ENCODE results near the gene LDB2. TPM values are rescaled to one million over a fixed set of nuclear protein-coding genes. Genes with fewer than 3 reads are reported as not detected.

The LDB2 gene
- total and polyA plus RNA-seq, 2 donors (not counting 3 experiments of a cell fraction or from before 2014, with no cell fraction given), result 127 to 223 TPM

DNA sequence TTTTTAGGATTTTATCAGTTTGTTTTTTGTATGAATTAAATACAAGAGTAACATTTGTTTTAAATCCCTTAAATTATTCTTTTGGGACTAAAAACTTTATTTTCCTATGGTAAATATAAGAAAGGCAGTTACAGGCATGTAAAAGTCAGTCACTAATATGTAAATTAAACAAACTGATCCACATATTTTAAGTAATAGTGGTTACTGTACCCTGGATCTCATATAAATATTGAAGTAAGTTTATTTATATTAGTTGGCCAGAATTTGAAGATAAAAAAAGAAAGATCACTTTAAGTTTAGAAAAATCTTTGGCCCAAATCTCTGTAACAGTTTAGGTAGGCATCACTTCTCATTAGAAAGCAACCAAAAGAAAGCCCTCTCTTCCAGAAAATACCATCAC, 45.8 kb downstream of the LDB2 start:
- ChIA-PET CTCF (interaction anchor here (1.4 kb wide), 1 partner anchor 14 kb away, joined by 10 read pairs; no protein-coding TSS in a partner anchor), POLR2A (no interaction called here)
- no peaks in the 10 kb centered on the region for H3K9me1 ChIP-seq (replicated peaks; ENCODE audit: control insufficient read depth, extremely low read depth, insufficient read depth, low read length)
- no peak overlapping the region for H3K4me3 ChIP-seq (replicated peaks in 1 of 3; ENCODE audit: insufficient read depth in 1 of 3, low read depth in 1 of 3, low read length in 3 of 3)
- H3K9ac ChIP-seq (replicated peaks; ENCODE audit: extremely low read depth, insufficient read depth, low read length), result no peak overlapping the region
- H3K4me2 ChIP-seq (ENCODE audit: insufficient read depth, low read length), result peak overlapping the region; percentile 61
- FAIRE-seq, result no peak
- no TSS peak for BruUV-seq (replicated peaks)
- H3K4me1 ChIP-seq (ENCODE audit: control insufficient read depth, extremely low read depth, insufficient read depth, low read length), result peaks cover 31% of the 10 kb centered on the region
- peaks cover 3% of the 10 kb centered on the region for H3K79me2 ChIP-seq (ENCODE audit: control insufficient read depth, insufficient read depth, low read length)
- intact Hi-C loops (cut with micrococcal nuclease), result no loop called here
- dilution Hi-C loops (cut with MboI; ENCODE audit: extremely low pct_ligation_motif_present, low sequenced_read_pairs), result no loop called here
- no peaks in the 10 kb centered on the region for H4K20me1 ChIP-seq (replicated peaks; ENCODE audit: control insufficient read depth, extremely low read depth, insufficient read depth, low read length)
- H3K27ac ChIP-seq (ENCODE audit: insufficient read depth, low read depth, low read length), result no peak overlapping the region
- no peak overlapping the region for H2AFZ ChIP-seq (ENCODE audit: low read depth, low read length)
- peaks cover 0 to 2% of the 10 kb centered on the region in 2 experiments for H3K36me3 ChIP-seq (ENCODE audit: control insufficient read depth in 2 of 2, extremely low read depth in 1 of 2, insufficient read depth in 2 of 2, low read length in 2 of 2)
- no peak for TF ChIP-seq POLR2A (IDR thresholded peaks at IDR 0.05; ENCODE audit: low read depth, low read length)
- no peak for TF ChIP-seq FOS (IDR thresholded peaks at IDR 0.05; ENCODE audit: borderline replicate concordance, insufficient read depth, low read length)
- TF ChIP-seq GATA2 (IDR thresholded peaks at IDR 0.05; ENCODE audit: insufficient read depth, insufficient read length, low read depth, low read length), result no peak
- no peak for TF ChIP-seq MYC (IDR thresholded peaks at IDR 0.05; ENCODE audit: low read depth, low read length)
- no peak for TF ChIP-seq POLR2AphosphoS5 (IDR thresholded peaks at IDR 0.05; ENCODE audit: insufficient read depth, low read depth, low read length)
- TF ChIP-seq, protein P1, sequence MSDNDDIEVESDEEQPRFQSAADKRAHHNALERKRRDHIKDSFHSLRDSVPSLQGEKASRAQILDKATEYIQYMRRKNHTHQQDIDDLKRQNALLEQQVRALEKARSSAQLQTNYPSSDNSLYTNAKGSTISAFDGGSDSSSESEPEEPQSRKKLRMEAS (IDR thresholded peaks at IDR 0.05; ENCODE audit: insufficient read depth, insufficient read length), result no peak
- no peak for TF ChIP-seq EZH2 (IDR thresholded peaks at IDR 0.05; ENCODE audit: borderline replicate concordance, low read depth, low read length, severe bottlenecking)
- no peak for DNase-seq (ENCODE audit: low read depth, low spot score)
- H3K9me3 ChIP-seq (replicated peaks; ENCODE audit: control insufficient read depth, insufficient read depth, low read length), result no peaks in the 10 kb centered on the region
- H3K27me3 ChIP-seq (ENCODE audit: control insufficient read depth in 2 of 2, insufficient read depth in 2 of 2, low read length in 2 of 2), result no peaks in the 10 kb centered on the region

DNA sequence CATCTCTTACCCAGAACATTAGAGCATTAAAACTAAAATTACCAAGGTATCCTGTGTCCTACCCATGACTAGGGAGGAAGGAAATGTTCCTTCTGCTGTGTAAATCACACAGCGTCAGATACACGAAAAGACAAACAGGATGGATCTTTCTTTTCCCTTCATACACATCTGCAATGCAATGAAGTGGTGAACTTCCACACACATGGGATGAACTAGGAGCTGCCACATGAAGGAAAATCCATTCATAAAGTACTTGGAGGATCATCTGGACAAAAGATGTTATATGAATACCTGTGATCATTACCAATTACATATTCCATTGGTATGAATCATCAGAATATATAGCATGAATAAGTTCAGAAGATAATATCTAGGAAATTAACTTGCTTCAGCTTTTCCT, 46.2 kb downstream of the LDB2 start:
- POLR2A ChIA-PET, result no interaction called here
- intact Hi-C loops (cut with micrococcal nuclease), result no loop called here
- no peak overlapping the region for H3K4me3 ChIP-seq (replicated peaks in 1 of 3; ENCODE audit: insufficient read depth in 1 of 3, low read depth in 1 of 3, low read length in 3 of 3)
- H3K4me1 ChIP-seq (ENCODE audit: control insufficient read depth, extremely low read depth, insufficient read depth, low read length), result peaks cover 27% of the 10 kb centered on the region
- H3K27ac ChIP-seq (ENCODE audit: insufficient read depth, low read depth, low read length), result no peak overlapping the region
- FAIRE-seq (peak; percentile 15), DNase-seq (ENCODE audit: low read depth, low spot score) (peak; percentile 40)
- CTCF ChIA-PET, result interaction anchor here (1.4 to 1.5 kb wide), 2 partner anchors 14 to 64 kb away, joined by 7 to 10 read pairs; no protein-coding TSS in a partner anchor
- H4K20me1 ChIP-seq (replicated peaks; ENCODE audit: control insufficient read depth, extremely low read depth, insufficient read depth, low read length), result no peaks in the 10 kb centered on the region
- H3K9me3 ChIP-seq (replicated peaks; ENCODE audit: control insufficient read depth, insufficient read depth, low read length), result no peaks in the 10 kb centered on the region
- dilution Hi-C loops (cut with MboI; ENCODE audit: extremely low pct_ligation_motif_present, low sequenced_read_pairs), result no loop called here
- H3K36me3 ChIP-seq (ENCODE audit: control insufficient read depth in 2 of 2, extremely low read depth in 1 of 2, insufficient read depth in 2 of 2, low read length in 2 of 2), result peaks cover 0 to 2% of the 10 kb centered on the region in 2 experiments
- peak overlapping the region; percentile 61 for H3K4me2 ChIP-seq (ENCODE audit: insufficient read depth, low read length)
- peak overlapping the region; percentile 29 for H2AFZ ChIP-seq (ENCODE audit: low read depth, low read length)
- TF ChIP-seq, protein P1 (IDR thresholded peaks at IDR 0.05; ENCODE audit: insufficient read depth, insufficient read length), result no peak
- TF ChIP-seq POLR2AphosphoS5 (IDR thresholded peaks at IDR 0.05; ENCODE audit: insufficient read depth, low read depth, low read length) (no peak), GATA2 (IDR thresholded peaks at IDR 0.05; ENCODE audit: insufficient read depth, insufficient read length, low read depth, low read length) (peak; percentile 35), FOS (IDR thresholded peaks at IDR 0.05; ENCODE audit: borderline replicate concordance, insufficient read depth, low read length) (peak; percentile 4), MYC (IDR thresholded peaks at IDR 0.05; ENCODE audit: low read depth, low read length) (no peak), EZH2 (IDR thresholded peaks at IDR 0.05; ENCODE audit: borderline replicate concordance, low read depth, low read length, severe bottlenecking) (no peak)
- H3K27me3 ChIP-seq (ENCODE audit: control insufficient read depth in 2 of 2, insufficient read depth in 2 of 2, low read length in 2 of 2), result no peaks in the 10 kb centered on the region
- H3K9me1 ChIP-seq (replicated peaks; ENCODE audit: control insufficient read depth, extremely low read depth, insufficient read depth, low read length), result no peaks in the 10 kb centered on the region
- no TSS peak for BruUV-seq (replicated peaks)
- H3K9ac ChIP-seq (replicated peaks; ENCODE audit: extremely low read depth, insufficient read depth, low read length), result no peak overlapping the region
- peaks cover 3% of the 10 kb centered on the region for H3K79me2 ChIP-seq (ENCODE audit: control insufficient read depth, insufficient read depth, low read length)
